ENCODE data around the gene DRC3. TPM values are rescaled to one million over a fixed set of nuclear protein-coding genes. Genes with fewer than 3 reads are reported as not detected.
A peak's percentile ranks its signal among the peaks of the same experiment; 100 is the strongest.
"Not testable (repeated sequence)": the region's sequence is repeated elsewhere in the genome, so short reads cannot be mapped to it uniquely, and the experiment has no call there.

DRC3 gene
- total and polyA plus RNA-seq, 7 donors = 0.39 to 1.8 (median 0.69) TPM

- peak in 3 of 4 donors; percentile 52 to 60 (median 56) for ATAC-seq
- intact Hi-C loops (cut with DNase I) = no loop called here
- Histone ChIP-seq H3K27ac (no peak overlapping the region), H3K9me3 (no peaks in the 10 kb centered on the region), H3K36me3 (ENCODE audit: insufficient read depth in 1 of 2, low read depth in 1 of 2) (no peaks in the 10 kb centered on the region), H3K4me1 (peaks cover 64% of the 10 kb centered on the region), H3K27me3 (ENCODE audit: insufficient read depth in 3 of 3, low read length in 2 of 3) (no peaks in the 10 kb centered on the region), H3K4me3 (no peak overlapping the region)
- DNase-seq = peak in 1 of 2 donors; percentile 44
- TF ChIP-seq CTCF (IDR thresholded peaks at IDR 0.05) = no peak
- 63 to 78% (median 72%) methylated on average over 6 of the region's 6 CpGs for WGBS, 3 donors
These were observed 37.1 kb upstream of the DRC3 start for GRCh38 chr17:17935321-17936271.

- Histone ChIP-seq H3K27ac (peak overlapping the region; percentile 24), H3K4me3 (no peak overlapping the region), H3K27me3 (ENCODE audit: insufficient read depth in 3 of 3, low read length in 2 of 3) (no peaks in the 10 kb centered on the region), H3K4me1 (peaks cover 73% of the 10 kb centered on the region), H3K36me3 (ENCODE audit: insufficient read depth in 1 of 2, low read depth in 1 of 2) (no peaks in the 10 kb centered on the region), H3K9me3 (no peaks in the 10 kb centered on the region)
- no peak for DNase-seq
- ATAC-seq = no peak
- 58 to 68% (median 60%) methylated on average over 4 of the region's 4 CpGs for whole genome bisulfite sequencing, 3 donors
- TF ChIP-seq CTCF (IDR thresholded peaks at IDR 0.05) = no peak
- intact Hi-C loops (cut with DNase I) = no loop called here
These were observed 35.3 kb upstream of the DRC3 start for GRCh38 chr17:17937201-17937853.

- intact Hi-C loops (cut with DNase I) = no loop called here
- H3K27me3 ChIP-seq (ENCODE audit: insufficient read depth in 3 of 3, low read length in 2 of 3) = no peaks in the 10 kb centered on the region
- no peaks in the 10 kb centered on the region for H3K9me3 ChIP-seq
- peaks cover 79% of the 10 kb centered on the region for H3K4me1 ChIP-seq
- DNase-seq (no peak), ATAC-seq (no peak)
- H3K4me3 ChIP-seq = no peak overlapping the region
- peak overlapping the region; percentile 24 for H3K27ac ChIP-seq
- WGBS, 3 donors = 70 to 82% (median 71%) methylated on average over 5 of the region's 5 CpGs
- TF ChIP-seq CTCF (IDR thresholded peaks at IDR 0.05) = no peak
- no peaks in the 10 kb centered on the region for H3K36me3 ChIP-seq (ENCODE audit: insufficient read depth in 1 of 2, low read depth in 1 of 2)
These were observed 34.7 kb upstream of the DRC3 start for GRCh38 chr17:17937958-17938357.

GRCh38 chr17:17938388-17939107, 34.1 kb upstream of the DRC3 start:
- peak; percentile 47 to 68 (median 60) for ATAC-seq
- H3K4me3 ChIP-seq = no peak overlapping the region
- peaks cover 85% of the 10 kb centered on the region for H3K4me1 ChIP-seq
- intact Hi-C loops (cut with DNase I) = no loop called here
- H3K9me3 ChIP-seq = no peaks in the 10 kb centered on the region
- H3K36me3 ChIP-seq (ENCODE audit: insufficient read depth in 1 of 2, low read depth in 1 of 2) = no peaks in the 10 kb centered on the region
- H3K27ac ChIP-seq = peak overlapping the region; percentile 24
- TF ChIP-seq CTCF (IDR thresholded peaks at IDR 0.05) = no peak
- no peak for DNase-seq
- 81 to 87% (median 81%) methylated on average over 8 of the region's 8 CpGs for WGBS, 3 donors
- no peaks in the 10 kb centered on the region for H3K27me3 ChIP-seq (ENCODE audit: insufficient read depth in 3 of 3, low read length in 2 of 3)

- H3K4me3 ChIP-seq; H3K36me3 ChIP-seq (ENCODE audit: insufficient read depth in 1 of 2, low read depth in 1 of 2); H3K9me3 ChIP-seq; intact Hi-C loops (cut with DNase I); ATAC-seq; H3K27ac ChIP-seq; DNase-seq; H3K27me3 ChIP-seq (ENCODE audit: insufficient read depth in 3 of 3, low read length in 2 of 3): not testable (repeated sequence)
- peaks cover 84% of the 10 kb centered on the region for H3K4me1 ChIP-seq
- 81 to 94% (median 83%) methylated on average over 7 of the region's 7 CpGs for WGBS, 3 donors
These were observed 32.7 kb upstream of the DRC3 start for GRCh38 chr17:17939941-17940340.
